Measurements from ENCODE around the gene LRRC31. TPM values are rescaled to one million over a fixed set of nuclear protein-coding genes. Genes with fewer than 3 reads are reported as not detected.
A peak's percentile ranks its signal among the peaks of the same experiment; 100 is the strongest.

The LRRC31 gene
- polyA plus RNA-seq, 1 of the 3 experiments (the other 2 are of a cell fraction) = not detected

DNA sequence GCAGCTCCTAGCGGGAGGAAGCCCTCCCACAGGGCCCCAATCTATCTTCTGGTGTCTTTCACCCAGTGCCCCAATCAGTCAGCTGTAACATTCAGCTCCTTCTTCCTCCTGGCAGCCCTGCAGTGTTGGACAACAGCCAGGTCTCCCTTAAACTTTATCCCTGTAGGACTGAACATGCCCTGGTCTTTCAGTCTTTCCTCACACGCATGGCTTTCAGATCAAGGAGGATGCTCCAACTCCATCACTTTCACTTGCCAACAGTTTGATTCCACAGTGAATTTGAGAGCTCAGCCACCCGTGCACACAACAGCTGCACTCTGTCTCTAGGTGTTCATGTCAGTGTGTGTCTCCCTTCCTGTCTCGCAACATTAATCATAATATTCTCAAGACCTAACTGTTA lies 28.6 kb downstream of the LRRC31 start:
- WGBS (ENCODE audit: low lambda C conversion rate) = 62% methylated on average over 4 of the region's 4 CpGs
- no peak for DNase-seq

DNA sequence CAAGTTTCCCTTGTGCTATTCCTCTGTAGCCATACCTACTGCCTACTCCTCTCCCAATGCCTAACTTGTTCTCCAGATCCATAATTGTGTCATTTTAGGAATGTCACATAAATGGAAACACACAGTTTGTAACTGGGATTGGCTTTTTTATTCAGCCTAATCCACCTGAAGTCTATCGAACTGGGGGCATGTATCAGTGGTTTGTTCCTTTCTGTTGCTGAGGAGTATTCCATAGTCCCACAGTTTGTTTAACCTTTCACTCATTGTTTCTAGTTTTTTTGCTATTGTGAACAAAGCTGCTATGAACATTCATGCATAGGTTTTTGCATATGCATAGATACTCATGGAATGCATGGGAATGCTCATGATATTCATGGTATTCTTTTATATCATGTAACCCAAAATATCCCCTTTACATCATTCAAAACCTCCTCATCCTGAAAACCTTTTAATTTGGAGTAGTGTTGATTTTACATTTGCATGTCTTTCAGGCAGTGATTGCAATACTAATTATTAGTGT lies 31.2 kb downstream of the LRRC31 start:
- no peak overlapping the region for H3K9ac ChIP-seq
- H2AFZ ChIP-seq (ENCODE audit: low read depth) = no peak overlapping the region
- H3K27me3 ChIP-seq (ENCODE audit: insufficient read depth) = no peaks in the 10 kb centered on the region
- H3K4me3 ChIP-seq (ENCODE audit: low read depth in 2 of 2, low read length in 1 of 2) = no peak overlapping the region
- no peak for TF ChIP-seq RFX5 (IDR thresholded peaks at IDR 0.05; ENCODE audit: low read length)
- TF ChIP-seq, protein P1, sequence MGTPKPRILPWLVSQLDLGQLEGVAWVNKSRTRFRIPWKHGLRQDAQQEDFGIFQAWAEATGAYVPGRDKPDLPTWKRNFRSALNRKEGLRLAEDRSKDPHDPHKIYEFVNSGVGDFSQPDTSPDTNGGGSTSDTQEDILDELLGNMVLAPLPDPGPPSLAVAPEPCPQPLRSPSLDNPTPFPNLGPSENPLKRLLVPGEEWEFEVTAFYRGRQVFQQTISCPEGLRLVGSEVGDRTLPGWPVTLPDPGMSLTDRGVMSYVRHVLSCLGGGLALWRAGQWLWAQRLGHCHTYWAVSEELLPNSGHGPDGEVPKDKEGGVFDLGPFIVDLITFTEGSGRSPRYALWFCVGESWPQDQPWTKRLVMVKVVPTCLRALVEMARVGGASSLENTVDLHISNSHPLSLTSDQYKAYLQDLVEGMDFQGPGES (IDR thresholded peaks at IDR 0.05; ENCODE audit: low read depth, low read length) = no peak
- TF ChIP-seq MXI1 (IDR thresholded peaks at IDR 0.05; ENCODE audit: low read depth, low read length) = no peak
- no peak for TF ChIP-seq TCF12 (IDR thresholded peaks at IDR 0.05)
- H3F3A ChIP-seq (replicated peaks; ENCODE audit: insufficient read depth) = no peaks in the 10 kb centered on the region
- no peak overlapping the region for H3K4me2 ChIP-seq
- H3K4me1 ChIP-seq (ENCODE audit: control insufficient read depth in 1 of 2, insufficient read depth in 2 of 2, low read depth in 1 of 2, low read length in 1 of 2) = peaks cover 0 to 4% of the 10 kb centered on the region in 2 experiments; a peak in 1 of 4 replicates
- H3K79me2 ChIP-seq (ENCODE audit: insufficient read depth) = no peaks in the 10 kb centered on the region
- no peaks in the 10 kb centered on the region for H3K36me3 ChIP-seq (replicated peaks in 1 of 2; ENCODE audit: control insufficient read depth in 1 of 2, insufficient read depth in 2 of 2, low read length in 1 of 2)
- H4K20me1 ChIP-seq (ENCODE audit: insufficient read depth) = no peaks in the 10 kb centered on the region
- no peaks in the 10 kb centered on the region for H3K9me2 ChIP-seq
- no peaks in the 10 kb centered on the region for H3K9me3 ChIP-seq
- CTCF ChIA-PET = no interaction called here
- no peak overlapping the region for H3K27ac ChIP-seq (ENCODE audit: low read depth in 2 of 2, low read length in 1 of 2)
- no peak for DNase-seq
- 94% methylated on average over 1 of the region's 1 CpG for WGBS (ENCODE audit: low lambda C conversion rate)
- POLR2A ChIA-PET = no interaction called here

More for the DNA sequence above, 28.6 kb downstream of the LRRC31 start:
- no peaks in the 10 kb centered on the region for H3K9me2 ChIP-seq
- H4K20me1 ChIP-seq (ENCODE audit: insufficient read depth) = no peaks in the 10 kb centered on the region
- no peaks in the 10 kb centered on the region for H3K9me3 ChIP-seq
- no peaks in the 10 kb centered on the region for H3F3A ChIP-seq (replicated peaks; ENCODE audit: insufficient read depth)
- no peaks in the 10 kb centered on the region for H3K36me3 ChIP-seq (replicated peaks in 1 of 2; ENCODE audit: control insufficient read depth in 1 of 2, insufficient read depth in 2 of 2, low read length in 1 of 2)
- no peak overlapping the region for H3K4me3 ChIP-seq (ENCODE audit: low read depth in 2 of 2, low read length in 1 of 2)
- ChIA-PET CTCF (interaction anchor here (1.4 kb wide), 1 partner anchor 21 kb away, joined by 5 read pairs; no protein-coding TSS in a partner anchor), POLR2A (no interaction called here)
- H3K4me2 ChIP-seq = no peak overlapping the region
- H3K4me1 ChIP-seq (ENCODE audit: control insufficient read depth in 1 of 2, insufficient read depth in 2 of 2, low read depth in 1 of 2, low read length in 1 of 2) = peaks cover 0 to 4% of the 10 kb centered on the region in 2 experiments; a peak in 1 of 4 replicates
- no peak overlapping the region for H2AFZ ChIP-seq (ENCODE audit: low read depth)
- no peaks in the 10 kb centered on the region for H3K27me3 ChIP-seq (ENCODE audit: insufficient read depth)
- TF ChIP-seq POLR2AphosphoS5 (IDR thresholded peaks at IDR 0.05; ENCODE audit: low read depth, low read length) (no peak), NRF1 (IDR thresholded peaks at IDR 0.05; ENCODE audit: low read depth, low read length) (no peak), GATA2 (CRISPR knock-in tag; IDR thresholded peaks at IDR 0.05) (no peak)
- no peak overlapping the region for H3K9ac ChIP-seq
- H3K79me2 ChIP-seq (ENCODE audit: insufficient read depth) = no peaks in the 10 kb centered on the region
- no peak overlapping the region for H3K27ac ChIP-seq (ENCODE audit: low read depth in 2 of 2, low read length in 1 of 2)

DNA sequence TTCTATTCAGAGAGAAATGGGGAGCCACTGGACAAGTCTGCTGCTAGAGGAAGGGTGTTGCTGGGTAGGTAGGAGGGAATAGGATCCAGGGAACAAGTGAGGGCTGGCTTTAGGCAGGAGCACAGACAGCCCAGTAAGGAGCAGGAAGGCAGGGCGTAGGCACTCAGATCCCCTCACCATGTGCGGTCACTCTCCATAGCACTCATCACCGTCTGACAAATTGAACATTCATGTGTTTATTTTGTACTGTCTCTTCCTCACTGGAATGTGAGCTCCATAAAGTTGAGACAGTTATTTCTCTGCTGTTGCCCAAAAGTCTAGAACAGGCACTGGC lies 32.8 kb downstream of the LRRC31 start:
- WGBS (ENCODE audit: low lambda C conversion rate) = 92% methylated on average over 3 of the region's 3 CpGs
- H3K4me2 ChIP-seq = no peak overlapping the region
- peaks cover 0 to 4% of the 10 kb centered on the region in 2 experiments; a peak in 1 of 4 replicates for H3K4me1 ChIP-seq (ENCODE audit: control insufficient read depth in 1 of 2, insufficient read depth in 2 of 2, low read depth in 1 of 2, low read length in 1 of 2)
- TF ChIP-seq FOXM1 (IDR thresholded peaks at IDR 0.05; ENCODE audit: low read depth) = no peak
- TF ChIP-seq NRF1 (IDR thresholded peaks at IDR 0.05; ENCODE audit: low read depth, low read length) = no peak
- TF ChIP-seq TCF12 (IDR thresholded peaks at IDR 0.05) = no peak
- no peak for TF ChIP-seq MEF2A (IDR thresholded peaks at IDR 0.05; ENCODE audit: borderline replicate concordance, low read depth)
- TF ChIP-seq ELF1 (IDR thresholded peaks at IDR 0.05) = no peak
- TF ChIP-seq RXRA (IDR thresholded peaks at IDR 0.05; ENCODE audit: borderline replicate concordance, low read depth) = no peak
- no peak for TF ChIP-seq RFX5 (IDR thresholded peaks at IDR 0.05; ENCODE audit: low read length)
- TF ChIP-seq, protein P2, sequence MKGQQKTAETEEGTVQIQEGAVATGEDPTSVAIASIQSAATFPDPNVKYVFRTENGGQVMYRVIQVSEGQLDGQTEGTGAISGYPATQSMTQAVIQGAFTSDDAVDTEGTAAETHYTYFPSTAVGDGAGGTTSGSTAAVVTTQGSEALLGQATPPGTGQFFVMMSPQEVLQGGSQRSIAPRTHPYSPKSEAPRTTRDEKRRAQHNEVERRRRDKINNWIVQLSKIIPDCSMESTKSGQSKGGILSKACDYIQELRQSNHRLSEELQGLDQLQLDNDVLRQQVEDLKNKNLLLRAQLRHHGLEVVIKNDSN (IDR thresholded peaks at IDR 0.05; ENCODE audit: borderline replicate concordance, low read depth) = no peak
- TF ChIP-seq, protein P3, sequence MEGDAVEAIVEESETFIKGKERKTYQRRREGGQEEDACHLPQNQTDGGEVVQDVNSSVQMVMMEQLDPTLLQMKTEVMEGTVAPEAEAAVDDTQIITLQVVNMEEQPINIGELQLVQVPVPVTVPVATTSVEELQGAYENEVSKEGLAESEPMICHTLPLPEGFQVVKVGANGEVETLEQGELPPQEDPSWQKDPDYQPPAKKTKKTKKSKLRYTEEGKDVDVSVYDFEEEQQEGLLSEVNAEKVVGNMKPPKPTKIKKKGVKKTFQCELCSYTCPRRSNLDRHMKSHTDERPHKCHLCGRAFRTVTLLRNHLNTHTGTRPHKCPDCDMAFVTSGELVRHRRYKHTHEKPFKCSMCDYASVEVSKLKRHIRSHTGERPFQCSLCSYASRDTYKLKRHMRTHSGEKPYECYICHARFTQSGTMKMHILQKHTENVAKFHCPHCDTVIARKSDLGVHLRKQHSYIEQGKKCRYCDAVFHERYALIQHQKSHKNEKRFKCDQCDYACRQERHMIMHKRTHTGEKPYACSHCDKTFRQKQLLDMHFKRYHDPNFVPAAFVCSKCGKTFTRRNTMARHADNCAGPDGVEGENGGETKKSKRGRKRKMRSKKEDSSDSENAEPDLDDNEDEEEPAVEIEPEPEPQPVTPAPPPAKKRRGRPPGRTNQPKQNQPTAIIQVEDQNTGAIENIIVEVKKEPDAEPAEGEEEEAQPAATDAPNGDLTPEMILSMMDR (IDR thresholded peaks at IDR 0.05) = no peak
- H3K36me3 ChIP-seq (replicated peaks in 1 of 2; ENCODE audit: control insufficient read depth in 1 of 2, insufficient read depth in 2 of 2, low read length in 1 of 2) = no peaks in the 10 kb centered on the region
- ChIA-PET CTCF (no interaction called here), POLR2A (no interaction called here)
- H3K27ac ChIP-seq (ENCODE audit: low read depth in 2 of 2, low read length in 1 of 2) = no peak overlapping the region
- H3F3A ChIP-seq (replicated peaks; ENCODE audit: insufficient read depth) = no peaks in the 10 kb centered on the region
- no peak for DNase-seq
- no peaks in the 10 kb centered on the region for H4K20me1 ChIP-seq (ENCODE audit: insufficient read depth)
- H3K9me3 ChIP-seq = no peaks in the 10 kb centered on the region
- no peaks in the 10 kb centered on the region for H3K27me3 ChIP-seq (ENCODE audit: insufficient read depth)
- H3K9ac ChIP-seq = no peak overlapping the region
- no peaks in the 10 kb centered on the region for H3K79me2 ChIP-seq (ENCODE audit: insufficient read depth)
- peak overlapping the region; percentile 51; the same call in 1 of the 2 replicates for H2AFZ ChIP-seq (ENCODE audit: low read depth)
- no peaks in the 10 kb centered on the region for H3K9me2 ChIP-seq
- H3K4me3 ChIP-seq (ENCODE audit: low read depth in 2 of 2, low read length in 1 of 2) = no peak overlapping the region

All from SK-N-SH (cell line).